Measurements from ENCODE around the gene ATP5ME. TPM values are rescaled to one million over a fixed set of nuclear protein-coding genes. Genes with fewer than 3 reads are reported as not detected.

Gene ATP5ME
- polyA plus RNA-seq, 4 donors, result 447 to 1,305 (median 893) TPM

- FAIRE-seq, result no peak
- peak in 1 of 2 donors; percentile 59 for DNase-seq
- H3K4me1 ChIP-seq (ENCODE audit: control insufficient read depth in 3 of 3, insufficient read depth in 2 of 3, low read depth in 1 of 3, low read length in 2 of 3), result peaks cover 5 to 34% (median 5%) of the 10 kb centered on the region in 3 donors
- peak within 1 kb of the TSS in 2 of 3 donors; percentile 36 to 49 for H3K4me3 ChIP-seq (ENCODE audit: low read depth in 1 of 3, low read length in 3 of 3)
- peaks cover 0 to 2% (median 0%) of the 10 kb centered on the region in 3 donors for H3K27me3 ChIP-seq (ENCODE audit: control insufficient read depth in 3 of 3, insufficient read depth in 3 of 3, low read length in 3 of 3)
- WGBS, 3 donors, result 10 to 16% (median 14%) methylated on average over 53 to 59 of the region's 59 CpGs
- H3K36me3 ChIP-seq (ENCODE audit: control insufficient read depth in 3 of 3, insufficient read depth in 2 of 3, low read depth in 1 of 3, low read length in 3 of 3), result peaks cover 0 to 5% (median 0%) of the 10 kb centered on the region in 3 donors
- no peaks in the 10 kb centered on the region for H3K9me3 ChIP-seq (ENCODE audit: control insufficient read depth in 2 of 2, insufficient read depth in 1 of 2, low read depth in 1 of 2, low read length in 1 of 2)
- peak within 1 kb of the TSS in 2 of 3 donors; percentile 79 to 84 for H3K27ac ChIP-seq (ENCODE audit: low read depth in 1 of 3, low read length in 2 of 3)
Observed at GRCh38 chr4:688854-689681, 15.0 kb upstream of the ATP5ME start, which contains the start of gene SLC49A3. Gene SLC49A3 (minus strand): TSS chr4:689151. CDS start chr4:689127, 24 bp downstream.

- Histone ChIP-seq H3K4me3 (ENCODE audit: low read depth in 1 of 3, low read length in 3 of 3) (peak overlapping the region in 2 of 3 donors; percentile 36 to 49), H3K27me3 (ENCODE audit: control insufficient read depth in 3 of 3, insufficient read depth in 3 of 3, low read length in 3 of 3) (peaks cover 0 to 2% (median 0%) of the 10 kb centered on the region in 3 donors), H3K36me3 (ENCODE audit: control insufficient read depth in 3 of 3, insufficient read depth in 2 of 3, low read depth in 1 of 3, low read length in 3 of 3) (peaks cover 0 to 5% (median 0%) of the 10 kb centered on the region in 3 donors), H3K4me1 (ENCODE audit: control insufficient read depth in 3 of 3, insufficient read depth in 2 of 3, low read depth in 1 of 3, low read length in 2 of 3) (peaks cover 5 to 42% (median 5%) of the 10 kb centered on the region in 3 donors), H3K9me3 (ENCODE audit: control insufficient read depth in 2 of 2, insufficient read depth in 1 of 2, low read depth in 1 of 2, low read length in 1 of 2) (no peaks in the 10 kb centered on the region), H3K27ac (ENCODE audit: low read depth in 1 of 3, low read length in 2 of 3) (peak overlapping the region in 2 of 3 donors; percentile 79 to 84)
- FAIRE-seq (no peak), DNase-seq (no peak)
- WGBS, 3 donors, result 43 to 69% (median 55%) methylated on average over 19 to 26 of the region's 26 CpGs
Observed at GRCh38 chr4:687971-688853, 14.1 kb upstream of the ATP5ME start.

- Histone ChIP-seq H3K4me3 (ENCODE audit: low read depth in 1 of 3, low read length in 3 of 3) (no peak overlapping the region), H3K27ac (ENCODE audit: low read depth in 1 of 3, low read length in 2 of 3) (peak overlapping the region; percentile 1 to 84 (median 77)), H3K27me3 (ENCODE audit: control insufficient read depth in 3 of 3, insufficient read depth in 3 of 3, low read length in 3 of 3) (peaks cover 0 to 2% (median 0%) of the 10 kb centered on the region in 3 donors), H3K4me1 (ENCODE audit: control insufficient read depth in 3 of 3, insufficient read depth in 2 of 3, low read depth in 1 of 3, low read length in 2 of 3) (peaks cover 5 to 51% (median 5%) of the 10 kb centered on the region in 3 donors), H3K9me3 (ENCODE audit: control insufficient read depth in 2 of 2, insufficient read depth in 1 of 2, low read depth in 1 of 2, low read length in 1 of 2) (no peaks in the 10 kb centered on the region), H3K36me3 (ENCODE audit: control insufficient read depth in 3 of 3, insufficient read depth in 2 of 3, low read depth in 1 of 3, low read length in 3 of 3) (peaks cover 0 to 7% (median 0%) of the 10 kb centered on the region in 3 donors)
- no peak for FAIRE-seq
- peak; percentile 84 to 96 for DNase-seq
- WGBS, 3 donors, result 43 to 60% (median 47%) methylated on average over 36 to 38 of the region's 38 CpGs
Observed at GRCh38 chr4:687048-687970, 13.2 kb upstream of the ATP5ME start.

GRCh38 chr4:686413-687040 lies 12.5 kb upstream of the ATP5ME start:
- H3K27me3 ChIP-seq (ENCODE audit: control insufficient read depth in 3 of 3, insufficient read depth in 3 of 3, low read length in 3 of 3), result peaks cover 0 to 2% (median 0%) of the 10 kb centered on the region in 3 donors
- DNase-seq (no peak), FAIRE-seq (no peak)
- peaks cover 0 to 10% (median 0%) of the 10 kb centered on the region in 3 donors for H3K36me3 ChIP-seq (ENCODE audit: control insufficient read depth in 3 of 3, insufficient read depth in 2 of 3, low read depth in 1 of 3, low read length in 3 of 3)
- 83 to 91% (median 83%) methylated on average over 24 to 31 of the region's 31 CpGs for WGBS, 3 donors
- H3K27ac ChIP-seq (ENCODE audit: low read depth in 1 of 3, low read length in 2 of 3), result peak overlapping the region in 1 of 3 donors; percentile 25
- H3K4me1 ChIP-seq (ENCODE audit: control insufficient read depth in 3 of 3, insufficient read depth in 2 of 3, low read depth in 1 of 3, low read length in 2 of 3), result peaks cover 5 to 58% (median 5%) of the 10 kb centered on the region in 3 donors
- H3K9me3 ChIP-seq (ENCODE audit: control insufficient read depth in 2 of 2, insufficient read depth in 1 of 2, low read depth in 1 of 2, low read length in 1 of 2), result no peaks in the 10 kb centered on the region
- no peak overlapping the region for H3K4me3 ChIP-seq (ENCODE audit: low read depth in 1 of 3, low read length in 3 of 3)

GRCh38 chr4:685679-686412 lies 11.8 kb upstream of the ATP5ME start:
- WGBS, 3 donors, result 90 to 93% (median 91%) methylated on average over 35 to 37 of the region's 37 CpGs
- DNase-seq (no peak), FAIRE-seq (no peak)
- peaks cover 5 to 62% (median 5%) of the 10 kb centered on the region in 3 donors for H3K4me1 ChIP-seq (ENCODE audit: control insufficient read depth in 3 of 3, insufficient read depth in 2 of 3, low read depth in 1 of 3, low read length in 2 of 3)
- peaks cover 0 to 10% (median 0%) of the 10 kb centered on the region in 3 donors for H3K36me3 ChIP-seq (ENCODE audit: control insufficient read depth in 3 of 3, insufficient read depth in 2 of 3, low read depth in 1 of 3, low read length in 3 of 3)
- no peak overlapping the region for H3K27ac ChIP-seq (ENCODE audit: low read depth in 1 of 3, low read length in 2 of 3)
- H3K9me3 ChIP-seq (ENCODE audit: control insufficient read depth in 2 of 2, insufficient read depth in 1 of 2, low read depth in 1 of 2, low read length in 1 of 2), result no peaks in the 10 kb centered on the region
- peaks cover 0 to 2% (median 0%) of the 10 kb centered on the region in 3 donors for H3K27me3 ChIP-seq (ENCODE audit: control insufficient read depth in 3 of 3, insufficient read depth in 3 of 3, low read length in 3 of 3)
- no peak overlapping the region for H3K4me3 ChIP-seq (ENCODE audit: low read depth in 1 of 3, low read length in 3 of 3)

GRCh38 chr4:684623-685327 lies 10.7 kb upstream of the ATP5ME start:
- FAIRE-seq (no peak), DNase-seq (no peak)
- Histone ChIP-seq H3K27ac (ENCODE audit: low read depth in 1 of 3, low read length in 2 of 3) (no peak overlapping the region), H3K9me3 (ENCODE audit: control insufficient read depth in 2 of 2, insufficient read depth in 1 of 2, low read depth in 1 of 2, low read length in 1 of 2) (no peaks in the 10 kb centered on the region), H3K4me1 (ENCODE audit: control insufficient read depth in 3 of 3, insufficient read depth in 2 of 3, low read depth in 1 of 3, low read length in 2 of 3) (peaks cover 5 to 64% (median 5%) of the 10 kb centered on the region in 3 donors), H3K36me3 (ENCODE audit: control insufficient read depth in 3 of 3, insufficient read depth in 2 of 3, low read depth in 1 of 3, low read length in 3 of 3) (peaks cover 0 to 14% (median 0%) of the 10 kb centered on the region in 3 donors), H3K27me3 (ENCODE audit: control insufficient read depth in 3 of 3, insufficient read depth in 3 of 3, low read length in 3 of 3) (peaks cover 0 to 2% (median 0%) of the 10 kb centered on the region in 3 donors), H3K4me3 (ENCODE audit: low read depth in 1 of 3, low read length in 3 of 3) (no peak overlapping the region)
- 41 to 70% (median 61%) methylated on average over 18 to 21 of the region's 21 CpGs for WGBS, 3 donors
